HG03342 (cell line): ENCODE results near the gene TBC1D2B.
"Not testable (repeated sequence)": the region's sequence is repeated elsewhere in the genome, so short reads cannot be mapped to it uniquely, and the experiment has no call there.

ENCODE experiments used
- ATAC-seq: cut with Tn5 transposase; IDR thresholded peaks from one replicate; pipeline ENCODE4 v1.9.1; 2021; ENCODE audit warnings: mild to moderate bottlenecking, moderate library complexity; ENCODE audit not compliant: unreplicated experiment

Gene TBC1D2B

GRCh38 chr15:78007211-78007931 is 70.1 kb downstream of the TBC1D2B start:
- no peak for ATAC-seq

GRCh38 chr15:78006567-78007205 is 70.8 kb downstream of the TBC1D2B start:
- no peak for ATAC-seq

DNA sequence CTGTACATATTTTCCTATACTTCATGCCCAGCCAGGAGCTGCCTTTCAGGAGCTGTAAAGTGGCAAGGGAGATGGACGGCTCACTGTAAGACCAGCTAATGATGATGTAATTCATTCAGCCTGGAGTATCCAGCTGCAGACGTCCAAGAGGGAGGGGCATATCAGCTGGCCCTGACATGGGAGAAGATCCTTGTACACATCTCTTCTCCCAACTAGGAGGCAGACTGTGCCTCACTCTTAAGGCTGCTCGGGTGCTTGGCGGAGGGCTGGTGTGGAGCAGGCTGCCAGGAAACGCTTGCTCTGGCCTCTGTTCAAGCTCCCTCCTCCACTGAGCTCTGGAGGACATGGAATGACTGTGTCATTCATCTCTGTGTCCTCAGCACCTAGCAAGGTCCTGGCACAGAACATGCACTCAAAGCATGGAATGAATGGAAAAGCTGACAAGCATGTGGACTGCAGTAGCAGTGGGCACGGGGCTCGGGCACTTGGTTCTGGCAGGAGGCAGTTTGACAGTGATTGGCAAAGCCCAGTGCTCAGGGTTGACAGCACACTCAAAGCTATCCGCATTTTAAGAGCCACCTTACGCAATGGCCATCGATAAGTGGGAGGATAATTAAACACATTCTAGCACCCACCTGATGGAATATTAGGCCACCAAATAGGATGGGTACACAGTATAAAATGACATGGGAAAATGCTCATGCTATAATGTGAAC is 72.4 kb downstream of the TBC1D2B start:
- ATAC-seq, result no peak

DNA sequence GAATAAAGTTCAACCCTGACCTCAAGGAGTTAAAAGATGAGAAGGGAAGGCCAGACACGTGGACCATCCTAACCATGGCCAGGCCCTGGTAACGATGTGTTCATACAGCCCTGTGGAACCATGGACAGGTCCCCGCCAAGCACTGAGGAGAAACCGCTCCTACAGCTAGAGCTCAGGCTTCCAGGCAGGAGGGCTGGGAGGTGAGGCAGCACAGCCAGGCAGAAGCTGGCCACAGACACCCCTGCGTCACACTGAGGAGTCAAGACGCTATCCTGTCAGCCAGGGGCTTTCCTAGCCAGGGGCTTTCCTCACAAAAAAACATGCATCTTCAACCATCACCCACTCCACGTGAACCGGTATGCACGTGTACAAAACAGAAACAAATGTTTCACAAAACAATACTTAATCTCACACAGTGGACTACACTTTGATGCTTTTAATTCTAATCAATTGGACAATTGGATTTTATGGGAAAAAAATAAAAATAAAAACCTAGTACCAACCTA is 73.2 kb downstream of the TBC1D2B start:
- ATAC-seq, result no peak

GRCh38 chr15:78003539-78004008 is 73.9 kb downstream of the TBC1D2B start:
- no peak for ATAC-seq

DNA sequence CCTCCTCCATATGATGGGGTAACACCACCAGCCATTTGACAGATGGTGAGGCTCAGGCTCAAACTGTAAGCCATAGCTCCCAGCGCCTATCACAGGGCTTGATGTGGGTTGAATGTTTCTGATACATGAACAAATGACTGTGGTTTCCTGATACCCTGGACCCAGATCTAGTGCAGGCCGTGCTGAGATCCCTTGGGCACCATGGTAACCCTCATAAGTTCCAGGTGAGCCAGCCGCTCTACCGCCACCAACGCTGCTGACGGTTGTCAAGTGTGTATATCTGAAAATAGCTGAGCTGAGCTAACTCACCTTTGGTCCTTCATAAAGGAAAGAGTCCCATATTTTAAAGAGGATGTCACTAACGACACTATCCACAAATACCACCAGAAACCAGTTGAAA is 74.5 kb downstream of the TBC1D2B start:
- ATAC-seq, result no peak

GRCh38 chr15:78001656-78002055 is 75.9 kb downstream of the TBC1D2B start:
- ATAC-seq, result no peak

DNA sequence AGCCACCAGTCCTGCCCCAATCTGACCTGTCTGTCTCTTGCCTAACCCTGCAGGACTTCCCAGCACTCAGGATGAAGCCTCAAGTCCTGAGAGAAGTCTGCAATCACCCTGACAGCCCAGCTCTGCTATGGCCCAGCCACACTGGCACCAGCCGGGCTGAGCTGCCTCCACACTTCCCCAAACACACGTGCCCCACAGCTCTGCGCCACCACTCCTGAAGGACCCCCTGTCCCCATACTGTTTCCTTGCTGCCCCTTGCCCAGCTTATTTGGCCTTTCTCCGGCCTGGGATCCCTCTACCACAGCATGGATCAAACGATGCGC is 76.6 kb downstream of the TBC1D2B start:
- ATAC-seq, result no peak

DNA sequence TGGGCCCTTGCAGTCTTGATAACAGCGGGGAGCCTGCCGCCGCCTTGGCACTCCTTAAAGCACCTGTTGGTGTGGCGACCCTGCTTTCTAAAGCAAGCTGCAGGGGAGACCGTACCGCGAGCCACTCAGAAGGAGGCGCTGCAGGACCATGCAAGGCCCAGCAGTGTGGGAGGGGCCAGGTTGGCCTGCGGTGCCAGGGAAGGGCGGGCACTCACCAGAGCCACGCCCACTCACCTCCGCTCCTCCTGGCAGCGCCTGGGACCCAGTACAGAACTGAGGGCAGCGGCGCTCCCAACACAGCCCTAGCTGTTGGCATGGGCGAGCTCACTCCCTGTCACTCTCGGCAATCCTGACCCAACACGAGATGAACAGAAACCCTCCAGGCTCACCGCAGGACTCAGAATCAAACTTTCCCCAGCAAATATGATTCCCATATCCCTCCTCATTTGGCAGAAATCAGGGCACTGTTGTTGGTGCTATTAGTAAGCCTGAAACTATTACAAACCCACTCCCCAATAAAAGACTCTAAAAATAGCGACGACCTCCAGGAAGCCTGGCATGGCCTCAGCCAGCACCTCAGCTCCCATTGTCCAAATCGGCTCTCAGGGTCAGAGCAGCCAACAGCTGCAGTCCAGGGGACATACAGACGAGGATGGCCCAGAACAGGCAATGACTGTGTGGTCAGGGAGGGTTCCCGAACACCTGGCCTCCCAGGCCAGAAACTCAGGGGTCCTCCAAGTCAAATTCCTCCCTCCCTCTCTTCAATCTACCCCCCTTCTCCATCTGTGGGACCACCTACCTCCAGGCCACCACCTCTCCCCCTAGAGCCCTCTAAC is 77.2 kb downstream of the TBC1D2B start:
- no peak for ATAC-seq

- no peak for ATAC-seq
Measured at GRCh38 chr15:77999486-77999885, 78.0 kb downstream of the TBC1D2B start.

DNA sequence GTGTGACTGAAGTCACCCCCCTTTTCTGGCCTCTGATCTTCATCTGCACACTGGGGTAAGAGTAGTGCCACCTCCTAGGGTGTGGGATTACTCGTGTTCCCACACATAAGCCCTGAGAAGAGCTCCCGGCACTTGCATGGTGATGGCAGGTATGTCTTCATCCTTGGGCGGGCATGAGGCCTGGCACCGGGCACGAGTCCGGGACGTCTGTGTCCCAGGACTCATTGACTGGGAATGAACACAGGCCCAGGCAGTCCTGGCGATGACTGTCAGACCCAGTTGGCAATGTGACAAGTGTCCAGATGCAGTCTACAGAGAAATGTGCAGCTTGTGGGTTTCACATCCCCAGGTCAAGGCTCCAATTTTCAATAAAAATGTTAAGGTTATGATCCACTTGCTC is 78.9 kb downstream of the TBC1D2B start:
- ATAC-seq, result no peak

GRCh38 chr15:77997761-77998554 is 79.6 kb downstream of the TBC1D2B start:
- not testable (repeated sequence) for ATAC-seq

DNA sequence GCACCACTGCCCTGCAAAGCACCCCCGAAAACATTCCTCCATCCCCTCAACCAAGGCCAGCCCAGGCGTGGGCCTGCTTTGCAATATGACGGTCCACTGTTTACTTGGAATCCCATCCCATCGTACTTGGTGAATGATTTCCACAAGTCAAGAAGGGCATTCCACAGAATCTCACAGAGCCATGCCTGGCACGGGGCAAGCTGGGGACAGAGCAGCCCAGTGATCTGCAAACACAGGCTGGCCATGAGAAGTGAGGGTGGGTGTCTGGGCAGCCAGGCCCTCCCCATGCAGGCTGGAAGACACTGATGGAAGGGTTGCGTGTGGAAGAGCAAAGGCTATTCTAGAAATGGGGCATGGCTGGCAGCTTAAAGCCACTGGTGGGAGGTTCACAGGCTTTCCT is 80.3 kb downstream of the TBC1D2B start:
- ATAC-seq, result not testable (repeated sequence)

GRCh38 chr15:77996713-77997171 is 80.8 kb downstream of the TBC1D2B start:
- not testable (repeated sequence) for ATAC-seq

DNA sequence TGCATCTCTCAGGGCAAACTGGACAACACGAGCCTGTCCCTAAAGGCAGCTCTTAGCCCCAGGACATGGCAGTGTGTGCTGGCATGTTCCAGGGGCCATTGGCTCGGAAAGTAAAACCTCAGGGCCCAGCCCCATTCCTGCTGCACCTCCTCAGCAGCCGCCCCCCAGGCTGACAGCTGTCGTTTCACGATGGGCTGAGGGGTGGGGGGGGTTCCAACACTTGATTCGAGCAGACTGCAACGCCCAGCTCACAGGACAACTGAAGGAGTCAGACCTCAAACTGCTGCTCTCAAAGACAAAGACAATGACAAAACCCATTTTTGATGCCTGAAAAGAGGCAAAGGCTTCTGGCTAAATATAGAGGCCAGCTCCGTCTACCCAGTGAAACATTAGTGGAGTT is 81.3 kb downstream of the TBC1D2B start:
- not testable (repeated sequence) for ATAC-seq

GRCh38 chr15:77995537-77995918 is 82.0 kb downstream of the TBC1D2B start:
- not testable (repeated sequence) for ATAC-seq

GRCh38 chr15:77994893-77995536 is 82.5 kb downstream of the TBC1D2B start:
- not testable (repeated sequence) for ATAC-seq

GRCh38 chr15:77993970-77994693 is 83.4 kb downstream of the TBC1D2B start:
- peak; percentile 71 for ATAC-seq
